DMS114 treated with DMSO at 0.1 percent for 48 hours (cell line): Measurements from ENCODE around the gene SPO11.

Source experiments
- DNase-seq: peaks from one replicate; lab custom pipeline; 2025; ENCODE audit not compliant: unreplicated experiment; lab: John Stamatoyannopoulos, UW

Gene SPO11, protein sequence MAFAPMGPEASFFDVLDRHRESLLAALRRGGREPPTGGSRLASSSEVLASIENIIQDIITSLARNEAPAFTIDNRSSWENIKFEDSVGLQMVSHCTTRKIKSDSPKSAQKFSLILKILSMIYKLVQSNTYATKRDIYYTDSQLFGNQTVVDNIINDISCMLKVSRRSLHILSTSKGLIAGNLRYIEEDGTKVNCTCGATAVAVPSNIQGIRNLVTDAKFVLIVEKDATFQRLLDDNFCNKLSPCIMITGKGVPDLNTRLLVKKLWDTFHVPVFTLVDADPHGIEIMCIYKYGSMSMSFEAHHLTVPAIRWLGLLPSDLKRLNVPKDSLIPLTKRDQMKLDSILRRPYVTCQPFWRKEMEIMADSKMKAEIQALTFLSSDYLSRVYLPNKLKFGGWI

GRCh38 chr20:57329608-57330221 is at the start of gene SPO11:
TSS of gene SPO11 (plus strand) at chr20:57329803. CDS start at chr20:57329868, 65 bp downstream.
- no peak for DNase-seq

DNA sequence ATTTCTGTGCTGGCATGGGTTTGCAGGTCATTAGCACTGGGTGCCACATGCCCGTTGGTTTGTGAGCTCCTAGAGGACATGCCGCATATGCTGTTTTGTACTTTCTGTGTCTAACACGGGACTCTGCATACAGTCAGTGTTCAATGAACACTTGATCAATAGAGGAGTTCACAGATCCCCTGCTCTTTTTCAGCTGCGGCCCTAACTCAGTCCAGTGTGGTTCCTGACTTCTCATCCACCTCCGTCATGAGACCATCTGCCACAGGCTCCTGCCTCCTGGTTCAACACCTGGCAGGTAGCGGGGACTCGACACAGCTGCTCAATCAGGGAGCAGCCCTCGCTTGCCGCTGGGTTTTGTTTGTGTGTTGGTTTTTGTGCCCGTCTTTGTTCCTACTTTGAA is 49.4 kb upstream of the SPO11 start:
- DNase-seq, result no peak

DNA sequence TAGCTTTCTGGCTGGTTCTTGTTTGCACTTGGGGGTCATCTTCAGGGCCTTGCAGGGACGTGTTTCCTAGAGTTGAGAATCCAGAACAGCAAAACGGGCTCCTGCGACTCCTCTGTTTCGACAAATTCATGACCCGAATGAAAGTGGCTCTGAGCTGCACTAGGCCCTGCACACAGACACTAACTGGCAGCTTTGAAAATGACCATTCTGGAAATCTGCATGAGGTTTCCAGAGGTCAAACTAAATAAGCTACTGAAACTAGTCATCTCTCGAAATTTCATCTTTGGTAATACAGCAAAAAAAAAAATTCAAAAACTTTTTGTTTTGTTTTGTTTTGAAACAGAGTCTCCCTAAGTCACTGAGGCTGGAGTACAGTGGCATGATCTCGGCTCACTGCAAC is 47.7 kb upstream of the SPO11 start:
- no peak for DNase-seq

GRCh38 chr20:57282670-57283361 is 46.8 kb upstream of the SPO11 start:
- no peak for DNase-seq

- no peak for DNase-seq
These were observed 45.7 kb upstream of the SPO11 start for GRCh38 chr20:57283860-57284259.

DNA sequence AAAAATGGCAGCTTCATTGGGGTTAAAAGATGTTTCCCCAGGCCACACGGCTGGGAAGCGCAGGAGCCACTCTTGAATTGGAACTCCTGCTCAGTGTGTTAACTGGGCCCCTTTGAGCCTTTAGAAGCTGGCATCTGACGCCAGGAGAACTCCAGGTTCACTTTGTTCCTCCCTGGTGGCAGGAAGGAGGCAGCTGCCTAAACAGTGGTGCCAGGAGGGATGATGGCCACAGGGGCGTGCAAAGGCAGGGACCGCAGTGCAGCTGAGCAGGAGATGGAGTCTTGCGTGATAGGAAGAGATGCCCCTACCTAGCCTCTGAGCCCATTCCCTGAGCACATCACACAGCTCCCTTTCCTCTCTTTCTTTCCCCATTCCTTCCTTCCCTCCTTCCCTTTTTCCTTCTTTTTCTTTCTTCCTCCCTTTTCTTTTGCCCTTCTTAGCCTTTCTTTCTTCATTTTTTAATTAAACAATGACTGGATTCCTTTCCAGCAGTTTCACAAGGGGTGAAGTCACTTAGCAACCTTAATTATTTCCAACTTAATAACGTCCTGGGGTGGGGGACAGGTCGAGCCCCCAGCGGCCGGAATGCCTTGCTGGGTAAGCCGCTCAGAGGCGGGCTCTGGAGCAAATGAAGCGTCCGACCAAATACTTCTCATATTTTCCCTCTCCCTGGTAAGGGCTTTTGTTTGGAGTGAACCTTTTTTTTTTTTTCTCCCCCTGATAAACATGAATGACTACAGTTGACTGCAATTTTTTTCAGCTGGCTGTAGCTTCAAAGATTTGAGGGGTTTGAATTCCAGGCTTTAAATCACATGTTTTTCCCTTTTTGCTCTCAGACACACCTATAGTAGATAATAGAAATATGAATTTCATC is 42.4 kb upstream of the SPO11 start:
- DNase-seq, result no peak

DNA sequence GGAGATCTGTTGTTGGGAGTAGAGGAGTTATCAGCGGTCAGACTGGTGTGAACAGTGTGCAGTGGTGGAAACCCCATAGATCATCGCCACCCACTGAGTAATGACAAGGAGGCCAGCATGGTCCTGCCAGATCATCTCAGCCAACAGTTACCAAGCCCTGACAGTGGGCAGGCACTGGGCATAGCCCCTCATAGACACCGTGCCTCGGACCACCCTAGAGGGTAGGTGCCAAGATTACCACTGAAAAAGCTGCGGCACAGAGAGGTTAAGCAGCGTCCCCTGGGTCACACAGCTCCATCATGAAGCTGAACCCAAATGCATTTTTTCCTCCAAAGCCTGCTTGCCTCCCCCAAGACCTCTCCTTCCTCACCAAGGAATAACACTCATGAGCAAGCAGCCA is 41.7 kb upstream of the SPO11 start:
- no peak for DNase-seq

DNA sequence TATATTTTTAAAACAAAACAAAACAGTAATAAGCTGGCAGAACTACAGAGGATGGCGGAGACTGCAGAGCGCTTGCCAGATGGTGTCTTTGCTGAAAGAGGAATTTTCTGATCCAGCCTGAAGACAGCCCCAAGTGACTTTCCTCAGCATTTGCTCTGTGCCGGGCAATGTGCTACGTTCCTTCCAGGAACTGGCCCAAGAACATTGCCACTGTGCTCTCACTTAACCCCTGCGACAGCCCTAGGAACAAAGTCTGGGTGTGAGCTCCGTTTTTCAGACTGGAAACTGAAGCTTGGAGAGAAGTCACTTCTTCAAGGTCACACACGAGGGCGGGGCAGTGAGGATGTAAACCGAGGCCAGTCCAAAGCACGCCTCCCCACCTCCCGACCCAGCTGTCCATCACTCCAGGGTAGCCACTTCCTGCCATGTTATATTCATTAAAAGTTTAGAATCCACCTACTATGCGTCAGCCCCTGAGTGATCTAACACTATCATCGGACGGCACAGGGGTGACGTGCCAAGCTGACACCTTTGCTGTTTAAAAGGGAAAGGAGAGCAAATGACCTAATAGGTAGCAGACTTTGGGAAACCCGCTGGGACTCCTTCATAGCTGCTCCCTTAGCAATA is 40.8 kb upstream of the SPO11 start:
- DNase-seq, result no peak

DNA sequence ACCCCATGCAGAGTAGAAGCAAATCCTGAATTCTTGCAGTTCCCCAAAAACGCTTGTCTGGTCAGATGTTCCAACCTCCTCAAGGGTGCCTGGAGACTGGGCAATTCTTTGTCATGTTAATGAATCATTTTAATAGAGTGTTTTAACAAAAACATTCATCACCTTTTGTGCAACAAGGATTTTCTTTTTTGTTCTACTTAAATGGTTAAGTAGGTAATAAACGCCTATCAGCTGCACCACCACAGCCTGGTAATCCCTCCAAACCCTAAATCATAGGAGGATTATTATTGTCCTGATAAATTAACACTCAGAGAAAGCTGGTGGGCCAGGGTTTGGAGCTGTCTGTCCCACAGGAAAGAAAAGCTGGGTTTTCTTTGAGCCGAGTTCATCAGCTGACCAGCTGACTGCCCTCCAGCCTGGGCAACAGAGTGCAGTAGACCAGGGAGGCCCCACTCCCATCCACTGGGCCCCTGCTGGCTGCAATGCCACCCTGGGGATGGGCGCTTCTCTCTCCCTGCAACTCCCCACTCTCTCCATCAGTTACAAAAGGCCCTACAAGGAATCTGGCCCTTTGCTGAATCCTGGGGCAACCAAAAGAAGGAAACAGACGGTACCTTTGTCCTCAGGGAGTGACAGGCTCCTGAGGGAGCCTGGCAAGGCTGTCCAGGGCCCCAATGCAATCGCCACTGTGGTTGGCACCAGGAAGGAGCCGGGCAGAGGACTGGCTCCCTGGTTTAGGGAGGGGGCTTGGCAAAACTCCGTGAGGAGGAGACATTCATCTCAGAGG is 40.0 kb upstream of the SPO11 start:
- DNase-seq, result no peak

DNA sequence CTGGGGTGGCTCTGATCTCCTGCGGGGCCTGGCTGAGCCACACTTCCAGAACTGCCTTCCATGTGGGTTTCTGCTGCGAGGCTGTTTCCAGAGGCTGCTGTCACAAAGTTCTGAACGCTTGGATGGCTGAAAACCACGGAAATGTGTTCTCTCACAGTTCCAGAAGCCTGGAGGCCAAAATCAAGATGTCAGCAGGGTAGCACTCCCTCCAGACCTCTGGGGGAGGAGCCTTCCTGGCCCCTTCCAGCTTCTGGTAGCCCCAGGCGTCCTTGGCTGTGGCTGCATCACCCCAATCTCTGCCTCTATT is 39.5 kb upstream of the SPO11 start:
- DNase-seq, result no peak

DNA sequence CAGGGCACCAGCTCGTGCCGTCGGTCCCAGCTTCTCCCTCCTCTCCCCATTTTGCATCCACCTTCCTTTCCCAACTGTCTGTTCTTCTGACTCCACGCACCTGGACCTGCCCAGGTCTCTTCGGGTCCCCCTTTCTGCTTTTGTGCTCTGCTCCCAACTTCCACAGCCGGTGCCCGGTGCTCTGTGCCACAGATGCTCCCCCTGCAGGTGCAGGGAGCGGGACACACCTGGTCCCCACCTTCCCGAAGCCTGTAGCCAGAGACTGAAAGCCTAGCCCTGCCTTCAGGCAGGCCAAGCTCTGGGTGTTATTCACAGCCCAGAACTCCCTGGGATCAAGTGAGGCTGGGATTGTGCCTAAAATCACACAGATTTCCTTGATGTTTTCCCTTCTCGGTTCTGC is 38.6 kb upstream of the SPO11 start:
- DNase-seq, result no peak

DNA sequence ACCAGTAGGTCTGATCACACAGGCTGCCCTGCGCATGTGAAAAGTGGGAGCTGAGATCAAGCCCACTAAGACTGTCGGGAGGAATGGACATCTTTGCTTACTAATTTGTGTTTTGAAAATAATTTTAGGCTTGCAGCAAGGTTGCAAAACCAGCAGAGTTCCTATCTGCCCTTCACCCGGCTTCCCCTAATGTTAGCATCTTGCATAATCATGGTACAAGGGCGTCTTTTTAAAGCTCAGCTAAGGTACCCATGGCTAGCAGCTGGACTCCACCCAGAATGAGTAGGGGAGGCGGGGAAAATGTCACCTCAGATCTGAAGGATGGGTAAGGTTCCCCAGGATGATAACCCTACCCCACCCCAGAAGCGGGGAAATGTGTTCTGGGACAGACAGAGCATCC is 37.9 kb upstream of the SPO11 start:
- no peak for DNase-seq

- no peak for DNase-seq
These were observed 37.0 kb upstream of the SPO11 start for GRCh38 chr20:57292611-57293010.

DNA sequence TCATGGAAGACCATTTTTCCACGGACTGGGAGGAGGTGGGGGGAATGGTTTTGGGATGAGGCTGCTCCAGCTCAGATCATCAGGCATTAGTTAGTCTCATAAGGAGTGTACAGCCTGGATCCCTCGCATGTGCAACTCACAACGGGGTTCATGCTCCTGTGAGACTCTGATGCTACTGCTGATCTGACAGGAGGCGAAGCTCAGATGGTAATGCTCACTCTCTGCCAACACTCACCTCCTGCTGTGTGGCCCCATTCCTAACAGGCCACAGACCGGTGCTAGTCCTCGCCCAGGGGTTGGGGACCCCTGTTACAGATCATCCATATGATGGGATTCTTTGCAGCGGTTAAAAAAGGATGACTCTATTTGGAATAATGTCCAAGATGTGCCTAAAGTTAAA is 35.6 kb upstream of the SPO11 start:
- no peak for DNase-seq

- DNase-seq, result no peak
These were observed 35.1 kb upstream of the SPO11 start for GRCh38 chr20:57294550-57294949.

DNA sequence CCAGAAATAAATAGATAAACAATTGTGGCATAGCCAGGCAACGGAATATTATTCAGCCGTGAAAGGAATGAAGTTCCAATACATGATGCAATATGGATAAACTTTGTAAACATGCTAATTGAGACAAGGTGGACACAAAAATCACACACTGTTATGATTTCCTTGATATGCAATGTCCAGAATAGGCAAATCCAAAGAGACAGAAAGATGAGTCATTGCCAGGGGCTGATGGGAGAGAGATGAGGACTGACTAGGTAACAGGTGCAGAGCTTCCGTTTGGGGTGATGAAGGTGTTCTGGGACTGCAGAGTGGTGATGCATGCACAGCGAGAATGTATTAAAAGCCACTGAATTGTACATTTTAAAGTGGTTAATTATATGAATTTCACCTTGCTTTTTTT is 31.1 kb upstream of the SPO11 start:
- no peak for DNase-seq

GRCh38 chr20:57301026-57301425 is 28.6 kb upstream of the SPO11 start:
- no peak for DNase-seq

DNA sequence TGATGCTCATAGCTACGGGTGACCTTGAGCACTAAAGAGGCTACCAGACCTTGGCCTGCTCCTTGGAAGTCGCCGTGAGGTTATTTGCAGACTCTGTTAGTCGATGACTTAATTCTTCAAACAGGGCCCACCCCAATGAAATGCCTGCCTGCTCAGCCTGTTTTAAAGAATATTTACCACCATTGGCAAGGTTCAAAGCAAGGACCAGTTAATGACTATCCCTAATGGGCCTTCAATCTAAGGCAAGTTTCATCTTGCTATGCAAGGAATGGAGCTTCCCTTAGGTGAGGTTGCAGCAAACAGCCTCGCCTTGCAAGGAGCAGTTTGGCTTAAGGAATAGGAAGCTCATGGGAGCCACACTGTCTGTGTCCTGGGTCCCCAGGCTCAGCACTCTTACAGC is 22.9 kb upstream of the SPO11 start:
- no peak for DNase-seq

- no peak for DNase-seq
These were observed 20.9 kb upstream of the SPO11 start for GRCh38 chr20:57308451-57309271.
